ENCODE measurements around the gene ADAMTS5. TPM values are rescaled to one million over a fixed set of nuclear protein-coding genes. Genes with fewer than 3 reads are reported as not detected.

The ADAMTS5 gene
- total and polyA plus RNA-seq, 2 of the 8 experiments (the other 6 are each of a cell fraction or from before 2014, with no cell fraction given), result 0.20 to 1.1 TPM

GRCh38 chr21:26925636-26926035 is 41.3 kb downstream of the ADAMTS5 start (continued):
- no peak for TF ChIP-seq E2F6 (IDR thresholded peaks at IDR 0.05)
- no peak for TF ChIP-seq EGR1 (IDR thresholded peaks at IDR 0.05; ENCODE audit: borderline replicate concordance, low read depth, low read length)

All from H1 (cell line).